ENCODE measurements around the gene SCYGR6.
"Not testable (repeated sequence)": the region's sequence is repeated elsewhere in the genome, so short reads cannot be mapped to it uniquely, and the experiment has no call there.

SCYGR6 gene

GRCh38 chr2:227724394-227725039, at the start of gene SCYGR6:
TSS of gene SCYGR6 (minus strand) at chr2:227724757. CDS start at chr2:227724757, 0 bp downstream.
- no peak for DNase-seq (ENCODE audit: low read depth)

GRCh38 chr2:227774011-227774624, 49.6 kb upstream of the SCYGR6 start:
- no peak for DNase-seq (ENCODE audit: low read depth)

- no peak for DNase-seq (ENCODE audit: low read depth)
Observed at GRCh38 chr2:227772932-227773331, 48.4 kb upstream of the SCYGR6 start.

GRCh38 chr2:227772197-227772661, 47.7 kb upstream of the SCYGR6 start:
- no peak for DNase-seq (ENCODE audit: low read depth)

- no peak for DNase-seq (ENCODE audit: low read depth)
Observed at GRCh38 chr2:227767830-227768229, 43.3 kb upstream of the SCYGR6 start.

DNA sequence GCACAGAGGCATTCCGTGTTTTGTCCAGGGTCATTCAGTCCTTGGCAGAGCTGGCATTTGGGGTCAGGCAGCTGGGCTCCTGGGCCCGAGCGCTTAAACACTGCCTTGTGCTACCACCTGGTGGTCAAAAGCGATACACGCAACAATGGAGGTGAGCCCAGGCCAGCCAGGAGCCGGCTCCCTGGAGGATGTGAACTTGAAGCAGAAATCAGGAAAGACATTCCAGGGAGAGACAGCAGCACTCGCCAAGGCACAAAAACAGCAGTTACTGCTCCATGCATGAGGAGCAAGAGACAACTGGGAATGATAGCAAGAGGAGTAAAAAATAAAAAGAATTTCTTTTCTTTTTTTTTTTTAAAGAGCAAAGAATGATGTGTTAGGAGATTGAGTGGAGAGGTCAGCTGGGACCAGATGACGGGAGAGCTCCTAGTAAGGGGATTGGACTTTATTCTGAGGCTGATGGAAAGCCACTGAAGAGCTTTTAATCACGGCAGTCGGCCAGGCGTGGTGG, 41.9 kb upstream of the SCYGR6 start:
- peak; percentile 49 for DNase-seq (ENCODE audit: low read depth)

DNA sequence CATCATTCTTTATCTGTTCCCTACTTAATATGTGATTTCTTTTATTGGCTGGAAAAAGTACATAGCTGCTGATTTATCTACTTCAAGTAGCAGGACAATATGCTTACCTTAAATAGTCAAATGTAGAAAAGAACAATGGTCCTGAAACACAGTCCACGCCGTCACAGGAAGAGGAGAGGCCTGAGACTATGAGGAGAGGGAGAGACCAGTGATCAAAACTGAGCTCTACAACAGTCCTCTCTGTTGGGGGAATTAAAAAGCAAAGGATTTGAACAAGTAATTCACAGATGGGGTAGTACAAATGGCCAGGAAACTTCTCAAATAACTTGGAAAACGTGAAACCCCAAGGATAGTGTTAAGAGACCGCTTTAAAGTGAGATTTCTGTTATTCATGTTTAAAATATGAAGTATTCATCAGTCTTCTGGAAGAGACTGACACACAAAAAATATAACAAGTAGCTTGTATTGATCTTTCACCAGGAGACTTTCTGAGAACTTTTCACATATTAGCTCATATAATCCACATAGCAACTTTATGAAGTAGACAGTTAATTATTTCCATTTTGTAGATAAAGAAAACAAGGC, 41.3 kb upstream of the SCYGR6 start:
- DNase-seq (ENCODE audit: low read depth) = no peak

- DNase-seq (ENCODE audit: low read depth) = no peak
Observed at GRCh38 chr2:227761740-227762476, 37.4 kb upstream of the SCYGR6 start.

DNA sequence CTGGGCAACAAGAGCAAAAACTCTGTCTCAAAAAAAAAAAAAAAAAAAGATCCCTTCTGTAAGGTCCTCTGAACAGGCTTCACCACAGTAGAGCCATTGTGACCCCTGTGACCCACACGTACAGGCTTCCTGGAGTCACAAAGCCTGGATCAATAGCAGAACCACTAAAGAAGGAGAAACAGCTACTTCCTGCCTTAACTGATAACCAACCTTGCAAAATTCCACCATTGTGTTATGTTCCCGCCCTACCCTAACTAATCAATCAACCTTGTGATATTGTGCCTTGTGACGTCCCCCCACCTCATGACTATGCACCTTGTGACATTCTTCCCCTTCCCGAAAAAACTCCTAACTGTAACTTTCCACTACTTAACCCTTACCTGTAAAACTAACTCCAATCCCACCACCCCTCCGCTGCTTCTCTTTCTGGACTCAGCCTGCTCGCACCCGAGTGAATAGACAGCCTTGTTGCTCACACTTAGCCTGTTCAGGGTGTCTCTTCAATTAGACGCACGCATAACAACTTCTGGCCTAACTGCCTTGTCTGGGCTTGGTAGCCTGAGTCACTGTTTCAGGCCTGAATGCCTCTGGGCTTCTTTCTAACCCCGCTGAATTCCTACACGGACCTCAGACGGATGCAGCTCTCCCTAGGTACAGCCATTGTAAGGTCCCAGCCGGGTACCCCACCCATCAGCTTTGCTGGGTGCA, 35.0 kb upstream of the SCYGR6 start:
- no peak for DNase-seq (ENCODE audit: low read depth)

GRCh38 chr2:227756261-227756660, 31.7 kb upstream of the SCYGR6 start:
- not testable (repeated sequence) for DNase-seq (ENCODE audit: low read depth)

- DNase-seq (ENCODE audit: low read depth) = no peak
Observed at GRCh38 chr2:227748079-227748478, 23.5 kb upstream of the SCYGR6 start.

DNA sequence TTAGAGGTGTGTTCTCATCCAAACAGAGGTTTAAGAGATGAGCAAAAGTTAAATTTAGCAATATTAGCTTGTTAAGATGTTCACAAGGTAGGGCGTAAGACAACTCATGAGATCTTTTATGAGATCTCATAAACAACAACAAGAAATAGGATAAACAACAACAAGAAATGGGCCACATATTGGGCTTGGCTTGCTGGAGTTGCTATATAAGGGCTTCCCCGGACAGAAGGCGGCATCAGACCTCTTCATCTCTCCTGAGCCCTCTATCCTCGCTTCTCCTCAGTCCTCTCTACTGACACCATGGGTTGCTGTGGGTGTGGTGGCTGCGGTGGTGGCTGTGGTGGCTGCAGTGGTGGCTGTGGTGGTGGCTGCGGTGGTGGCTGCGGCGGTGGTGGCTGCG, 21.0 kb upstream of the SCYGR6 start, which contains the start of gene SCYGR8:
Gene SCYGR8, plus strand, starts transcription at position 301 of the 400 bp plus-strand sequence. Its CDS starts 0 bp downstream, at position 301.
- no peak for DNase-seq (ENCODE audit: low read depth)

- DNase-seq (ENCODE audit: low read depth) = not testable (repeated sequence)
Observed at GRCh38 chr2:227740705-227741104, 16.1 kb upstream of the SCYGR6 start.

- no peak for DNase-seq (ENCODE audit: low read depth)
Observed at GRCh38 chr2:227739351-227739750, 14.8 kb upstream of the SCYGR6 start.

DNA sequence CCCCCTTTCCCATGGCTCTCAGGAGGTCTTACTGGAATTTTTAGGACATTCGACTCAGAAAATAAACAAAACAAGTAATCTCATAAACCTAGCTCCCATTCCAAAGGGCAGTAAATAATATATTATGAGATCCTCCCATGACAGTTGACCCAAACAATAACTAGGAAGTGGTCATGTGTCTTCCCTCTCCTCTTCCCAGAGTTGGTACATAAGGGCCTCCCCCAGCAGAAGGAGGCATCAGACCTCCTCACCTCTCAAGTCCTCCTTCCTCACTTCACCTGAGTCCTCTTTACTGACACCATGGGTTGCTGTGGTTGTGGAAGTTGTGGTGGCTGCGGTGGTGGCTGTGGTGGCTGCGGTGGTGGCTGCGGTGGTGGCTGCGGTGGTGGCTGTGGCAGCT, 3.5 kb upstream of the SCYGR6 start, which contains the start of gene SCYGR7:
Gene SCYGR7, plus strand, starts transcription at position 301 of the 400 bp plus-strand sequence. Its CDS starts 0 bp downstream, at position 301.
- DNase-seq (ENCODE audit: low read depth) = no peak

DNA sequence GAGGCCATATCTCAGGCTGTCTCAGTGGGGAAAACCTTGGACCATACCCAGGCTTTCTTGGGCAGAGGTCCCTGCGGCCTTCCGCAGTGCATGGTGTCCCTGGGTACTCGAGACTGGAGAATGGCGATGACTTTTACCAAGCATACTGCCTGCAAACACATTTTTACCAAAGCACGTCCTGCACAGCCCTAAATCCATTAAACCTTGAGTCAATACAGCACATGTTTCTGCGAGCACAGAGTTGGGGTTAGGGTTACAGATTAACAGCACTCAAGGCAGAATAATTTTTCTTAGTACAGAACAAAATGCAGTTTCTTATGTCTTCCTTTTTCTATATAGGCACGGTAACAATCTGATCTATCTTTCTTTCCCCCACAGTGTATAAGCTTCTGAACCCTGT, 1.7 kb downstream of the SCYGR6 start:
- DNase-seq (ENCODE audit: low read depth) = not testable (repeated sequence)

GRCh38 chr2:227720680-227721079, 3.9 kb downstream of the SCYGR6 start:
- DNase-seq (ENCODE audit: low read depth) = no peak

DNA sequence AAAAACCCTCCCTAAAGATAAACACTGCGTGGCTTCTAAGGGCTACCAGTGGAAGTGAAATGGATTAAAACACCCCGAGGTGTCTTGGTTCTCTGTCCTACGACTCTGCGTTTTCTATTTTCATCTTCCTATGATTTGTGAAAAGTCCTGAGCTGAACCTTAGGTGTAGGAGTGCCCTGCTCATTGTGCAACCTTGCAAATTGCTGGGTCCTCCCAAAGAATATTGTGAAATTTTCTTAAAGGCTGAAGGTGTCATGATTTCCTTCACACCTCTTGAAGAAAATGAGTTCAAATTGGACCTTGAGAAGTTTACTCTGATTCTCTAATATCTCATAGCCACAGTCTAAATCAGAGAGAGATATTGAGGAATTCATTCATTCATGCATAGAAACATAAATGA, 4.9 kb downstream of the SCYGR6 start:
- no peak for DNase-seq (ENCODE audit: low read depth)

DNA sequence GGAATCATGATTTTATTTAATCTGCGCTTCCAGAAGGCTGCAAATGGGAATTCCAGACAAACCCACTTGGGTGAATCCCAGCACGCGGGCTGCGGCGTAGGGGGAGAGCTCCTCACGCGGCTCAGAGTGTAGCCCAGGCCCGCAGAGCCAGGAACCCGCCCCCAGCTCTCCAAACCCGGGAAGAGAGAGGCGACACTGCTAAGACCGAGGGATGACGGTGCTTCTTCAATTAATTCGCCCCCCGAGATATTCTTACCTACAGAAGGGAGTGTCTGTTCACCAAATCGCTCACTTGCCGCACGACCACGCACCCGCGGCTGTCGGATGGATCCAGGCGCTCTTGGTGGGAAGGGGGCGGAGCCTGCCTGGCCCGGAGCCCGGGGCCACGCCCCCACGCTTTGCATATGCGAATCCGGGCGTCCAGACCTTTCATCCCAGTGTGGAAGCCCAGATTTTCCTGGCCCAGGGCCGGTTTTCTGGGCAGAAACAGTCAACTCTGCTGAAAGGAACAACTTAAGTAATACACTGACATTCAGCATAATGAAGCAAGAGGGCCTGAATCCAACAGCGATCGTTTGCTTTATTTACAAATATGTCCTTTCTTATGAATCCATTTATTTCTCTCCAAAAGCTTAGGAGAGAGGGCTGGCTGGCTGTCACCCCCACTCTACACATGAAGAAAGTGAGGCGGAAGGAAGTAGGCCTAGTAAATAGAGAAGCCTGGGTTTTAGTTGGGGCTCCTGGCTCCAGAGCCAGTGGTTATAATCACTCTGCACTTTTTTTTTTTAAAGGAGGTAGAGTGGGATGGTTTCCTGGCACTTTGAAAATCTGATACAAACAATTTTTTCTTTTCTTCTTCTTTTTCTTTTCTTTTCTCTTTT, 6.6 kb downstream of the SCYGR6 start, which contains the start of gene SLC19A3:
Gene SLC19A3, minus strand, starts transcription at position 342 of the 881 bp plus-strand sequence. CDS start 15,710 bp downstream, outside the sequence.
- no peak for DNase-seq (ENCODE audit: low read depth)

- no peak for DNase-seq (ENCODE audit: low read depth)
Observed at GRCh38 chr2:227716501-227716900, 8.1 kb downstream of the SCYGR6 start.

All from activated T-cell treated with anti-CD3 and anti-CD28 coated beads for 24 hours (primary cell).